ENCODE measurements around the gene ZNF280A. TPM values are rescaled to one million over a fixed set of nuclear protein-coding genes. Genes with fewer than 3 reads are reported as not detected.

The ZNF280A gene
- total RNA-seq, 3 donors from 2014 or later = not detected

- Histone ChIP-seq H3K4me3 (no peak overlapping the region), H3K27ac (no peak overlapping the region), H3K27me3 (no peaks in the 10 kb centered on the region), H3K36me3 (no peaks in the 10 kb centered on the region), H3K4me1 (no peaks in the 10 kb centered on the region), H3K9me3 (no peaks in the 10 kb centered on the region)
- no peak for DNase-seq (ENCODE audit: low spot score in 2 of 2)
- TF ChIP-seq CTCF (IDR thresholded peaks at IDR 0.05) = no peak
- TF ChIP-seq POLR2A (IDR thresholded peaks at IDR 0.05) = no peak
- TF ChIP-seq POLR2AphosphoS5 (IDR thresholded peaks at IDR 0.05) = no peak
- intact Hi-C loops (cut with DNase I; ENCODE audit: low total_unique reads) = no loop called here
Measured at GRCh38 chr22:22488736-22489135, 31.3 kb downstream of the ZNF280A start.

GRCh38 chr22:22487869-22488597 is 32.0 kb downstream of the ZNF280A start:
- DNase-seq (ENCODE audit: low spot score in 2 of 2) = no peak
- H3K36me3 ChIP-seq = no peaks in the 10 kb centered on the region
- intact Hi-C loops (cut with DNase I; ENCODE audit: low total_unique reads) = no loop called here
- H3K27ac ChIP-seq = no peak overlapping the region
- H3K9me3 ChIP-seq = no peaks in the 10 kb centered on the region
- H3K27me3 ChIP-seq = no peaks in the 10 kb centered on the region
- TF ChIP-seq POLR2A (IDR thresholded peaks at IDR 0.05) = no peak
- TF ChIP-seq CTCF (IDR thresholded peaks at IDR 0.05) = no peak
- TF ChIP-seq POLR2AphosphoS5 (IDR thresholded peaks at IDR 0.05) = no peak
- H3K4me1 ChIP-seq = no peaks in the 10 kb centered on the region
- no peak overlapping the region for H3K4me3 ChIP-seq

- H3K36me3 ChIP-seq = no peaks in the 10 kb centered on the region
- TF ChIP-seq CTCF (IDR thresholded peaks at IDR 0.05) (no peak), POLR2A (IDR thresholded peaks at IDR 0.05) (no peak), POLR2AphosphoS5 (IDR thresholded peaks at IDR 0.05) (no peak)
- H3K9me3 ChIP-seq = no peaks in the 10 kb centered on the region
- H3K4me3 ChIP-seq = no peak overlapping the region
- H3K27me3 ChIP-seq = no peaks in the 10 kb centered on the region
- H3K4me1 ChIP-seq = no peaks in the 10 kb centered on the region
- no peak overlapping the region for H3K27ac ChIP-seq
- no peak for DNase-seq (ENCODE audit: low spot score in 2 of 2)
- intact Hi-C loops (cut with DNase I; ENCODE audit: low total_unique reads) = no loop called here
Measured at GRCh38 chr22:22487059-22487458, 33.0 kb downstream of the ZNF280A start.

GRCh38 chr22:22486132-22486899 is 33.8 kb downstream of the ZNF280A start:
- H3K36me3 ChIP-seq = no peaks in the 10 kb centered on the region
- DNase-seq (ENCODE audit: low spot score in 2 of 2) = no peak
- H3K4me3 ChIP-seq = no peak overlapping the region
- intact Hi-C loops (cut with DNase I; ENCODE audit: low total_unique reads) = no loop called here
- no peaks in the 10 kb centered on the region for H3K9me3 ChIP-seq
- H3K27ac ChIP-seq = no peak overlapping the region
- no peaks in the 10 kb centered on the region for H3K27me3 ChIP-seq
- no peak for TF ChIP-seq CTCF (IDR thresholded peaks at IDR 0.05)
- no peak for TF ChIP-seq POLR2A (IDR thresholded peaks at IDR 0.05)
- TF ChIP-seq POLR2AphosphoS5 (IDR thresholded peaks at IDR 0.05) = no peak
- no peaks in the 10 kb centered on the region for H3K4me1 ChIP-seq

GRCh38 chr22:22485524-22485923 is 34.5 kb downstream of the ZNF280A start:
- intact Hi-C loops (cut with DNase I; ENCODE audit: low total_unique reads) = no loop called here
- H3K9me3 ChIP-seq = no peaks in the 10 kb centered on the region
- H3K27ac ChIP-seq = no peak overlapping the region
- no peaks in the 10 kb centered on the region for H3K27me3 ChIP-seq
- H3K4me3 ChIP-seq = no peak overlapping the region
- no peak for DNase-seq (ENCODE audit: low spot score in 2 of 2)
- TF ChIP-seq CTCF (IDR thresholded peaks at IDR 0.05) = no peak
- no peak for TF ChIP-seq POLR2AphosphoS5 (IDR thresholded peaks at IDR 0.05)
- no peak for TF ChIP-seq POLR2A (IDR thresholded peaks at IDR 0.05)
- no peaks in the 10 kb centered on the region for H3K36me3 ChIP-seq
- no peaks in the 10 kb centered on the region for H3K4me1 ChIP-seq

Data from breast epithelium (tissue), 4 donors.